Stimulated activated naive CD8-positive, alpha-beta T cell treated with anti-CD3 and anti-CD28 coated beads, Interleukin-15, Interleukin-2, amounts not matched to agents 100 ng/mL and 50 ng/mL, for 24 hours (primary cell): ENCODE data around the gene OR2S2.

ENCODE experiments used
- H3K27ac Mint-ChIP-seq: one replicate; pipeline ENCODE4 v1.8.0; 2021; ENCODE audit warnings: mild to moderate bottlenecking, mixed read lengths
- H3K27me3 Mint-ChIP-seq: one replicate; pipeline ENCODE4 v1.8.0; 2021; ENCODE audit warnings: mixed read lengths
- H3K36me3 Mint-ChIP-seq: one replicate; pipeline ENCODE4 v1.8.0; 2021; ENCODE audit warnings: low read depth, mixed read lengths
- H3K4me1 Mint-ChIP-seq: one replicate; pipeline ENCODE4 v1.8.0; 2021; ENCODE audit warnings: low read depth, mixed read lengths
- H3K4me3 Mint-ChIP-seq: one replicate; pipeline ENCODE4 v1.8.0; 2021; ENCODE audit warnings: mild to moderate bottlenecking, mixed read lengths
- H3K9me3 Mint-ChIP-seq: one replicate; pipeline ENCODE4 v1.8.0; 2021; ENCODE audit warnings: mixed read lengths

OR2S2 gene

GRCh38 chr9:35910613-35911359 lies 47.2 kb downstream of the OR2S2 start:
- H3K4me3 Mint-ChIP-seq: no peak overlapping the region

GRCh38 chr9:35909687-35910612 lies 48.0 kb downstream of the OR2S2 start:
- Mint-ChIP-seq H3K4me1 (peaks cover 38% of the 10 kb centered on the region), H3K36me3 (no peaks in the 10 kb centered on the region), H3K4me3 (no peak overlapping the region), H3K27ac (no peak overlapping the region), H3K27me3 (no peaks in the 10 kb centered on the region), H3K9me3 (no peaks in the 10 kb centered on the region)

More at GRCh38 chr9:35910613-35911359, 47.2 kb downstream of the OR2S2 start:
- H3K27me3 Mint-ChIP-seq: no peaks in the 10 kb centered on the region
- H3K27ac Mint-ChIP-seq: peak overlapping the region; percentile 77
- H3K9me3 Mint-ChIP-seq: no peaks in the 10 kb centered on the region
- H3K36me3 Mint-ChIP-seq: no peaks in the 10 kb centered on the region
- peaks cover 38% of the 10 kb centered on the region for H3K4me1 Mint-ChIP-seq

- H3K9me3 Mint-ChIP-seq: no peaks in the 10 kb centered on the region
- no peaks in the 10 kb centered on the region for H3K27me3 Mint-ChIP-seq
- no peak within 1 kb of the TSS for H3K27ac Mint-ChIP-seq
- H3K4me1 Mint-ChIP-seq: peaks cover 38% of the 10 kb centered on the region
- H3K4me3 Mint-ChIP-seq: no peak within 1 kb of the TSS
- H3K36me3 Mint-ChIP-seq: no peaks in the 10 kb centered on the region
Measured at GRCh38 chr9:35909274-35909673, 48.7 kb downstream of the OR2S2 start, which contains the start of gene SPAAR. Gene SPAAR (plus strand): TSS chr9:35909490. CDS start chr9:35910464, 974 bp downstream.

GRCh38 chr9:35908504-35909125 lies 49.3 kb downstream of the OR2S2 start:
- H3K27ac Mint-ChIP-seq: no peak overlapping the region
- H3K4me1 Mint-ChIP-seq: peaks cover 38% of the 10 kb centered on the region
- no peak overlapping the region for H3K4me3 Mint-ChIP-seq

GRCh38 chr9:35907711-35908503 lies 50.0 kb downstream of the OR2S2 start:
- Mint-ChIP-seq H3K4me3 (no peak overlapping the region), H3K4me1 (peaks cover 38% of the 10 kb centered on the region), H3K36me3 (no peaks in the 10 kb centered on the region), H3K27me3 (no peaks in the 10 kb centered on the region), H3K27ac (no peak overlapping the region), H3K9me3 (no peaks in the 10 kb centered on the region)

More at GRCh38 chr9:35908504-35909125, 49.3 kb downstream of the OR2S2 start:
- no peaks in the 10 kb centered on the region for H3K27me3 Mint-ChIP-seq
- no peaks in the 10 kb centered on the region for H3K36me3 Mint-ChIP-seq
- H3K9me3 Mint-ChIP-seq: no peaks in the 10 kb centered on the region
